Measurements from ENCODE around the gene KCND3.

Gene KCND3

DNA sequence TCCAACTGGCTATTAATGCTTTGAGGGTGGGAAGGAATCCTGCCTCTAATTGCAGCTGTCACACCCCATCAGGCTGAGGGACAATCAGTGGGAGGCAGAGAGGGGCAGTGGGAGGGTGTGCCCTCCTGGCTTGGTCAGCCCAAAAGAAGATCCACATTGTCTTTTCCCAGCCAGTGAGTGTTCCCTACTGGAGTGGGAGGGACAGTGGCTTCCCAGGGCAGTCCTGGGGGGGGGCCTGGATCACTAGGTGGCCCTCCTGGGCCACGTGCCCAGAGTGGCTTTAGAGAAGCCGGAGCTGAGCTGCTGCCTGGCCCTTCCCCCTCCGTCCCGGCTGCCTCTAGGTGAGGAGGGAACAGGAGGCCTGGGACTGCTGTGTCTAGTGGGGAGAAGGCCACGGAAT, 264.3 kb downstream of the KCND3 start:
- no peaks in the 10 kb centered on the region for H3K9me3 ChIP-seq (ENCODE audit: control insufficient read depth, insufficient read depth, low read length)
- TF ChIP-seq EZH2phosphoT487 (IDR thresholded peaks at IDR 0.05; ENCODE audit: borderline replicate concordance, low read length): no peak
- TF ChIP-seq, protein P1, sequence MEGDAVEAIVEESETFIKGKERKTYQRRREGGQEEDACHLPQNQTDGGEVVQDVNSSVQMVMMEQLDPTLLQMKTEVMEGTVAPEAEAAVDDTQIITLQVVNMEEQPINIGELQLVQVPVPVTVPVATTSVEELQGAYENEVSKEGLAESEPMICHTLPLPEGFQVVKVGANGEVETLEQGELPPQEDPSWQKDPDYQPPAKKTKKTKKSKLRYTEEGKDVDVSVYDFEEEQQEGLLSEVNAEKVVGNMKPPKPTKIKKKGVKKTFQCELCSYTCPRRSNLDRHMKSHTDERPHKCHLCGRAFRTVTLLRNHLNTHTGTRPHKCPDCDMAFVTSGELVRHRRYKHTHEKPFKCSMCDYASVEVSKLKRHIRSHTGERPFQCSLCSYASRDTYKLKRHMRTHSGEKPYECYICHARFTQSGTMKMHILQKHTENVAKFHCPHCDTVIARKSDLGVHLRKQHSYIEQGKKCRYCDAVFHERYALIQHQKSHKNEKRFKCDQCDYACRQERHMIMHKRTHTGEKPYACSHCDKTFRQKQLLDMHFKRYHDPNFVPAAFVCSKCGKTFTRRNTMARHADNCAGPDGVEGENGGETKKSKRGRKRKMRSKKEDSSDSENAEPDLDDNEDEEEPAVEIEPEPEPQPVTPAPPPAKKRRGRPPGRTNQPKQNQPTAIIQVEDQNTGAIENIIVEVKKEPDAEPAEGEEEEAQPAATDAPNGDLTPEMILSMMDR (IDR thresholded peaks at IDR 0.05; ENCODE audit: low read depth, low read length, poor library complexity, severe bottlenecking): no peak
- no peak overlapping the region for H3K27ac ChIP-seq (ENCODE audit: low read depth, low read length)
- H3K36me3 ChIP-seq (ENCODE audit: control insufficient read depth, low read length): no peaks in the 10 kb centered on the region
- H3K9me2 ChIP-seq (replicated peaks; ENCODE audit: control insufficient read depth, low read length): no peaks in the 10 kb centered on the region
- H4K20me1 ChIP-seq (ENCODE audit: control insufficient read depth, insufficient read depth, low read depth, low read length): no peaks in the 10 kb centered on the region
- H3K79me2 ChIP-seq (ENCODE audit: control insufficient read depth, low read length): no peaks in the 10 kb centered on the region
- H3K27me3 ChIP-seq (ENCODE audit: control insufficient read depth, low read length): no peaks in the 10 kb centered on the region
- H3K4me1 ChIP-seq (ENCODE audit: control insufficient read depth, low read length): peaks cover 19% of the 10 kb centered on the region
- no peak overlapping the region for H3K4me3 ChIP-seq (ENCODE audit: low read length)
- 0 out of 2 replicates have a peak, but pooled peaks cover 3% of the 10 kb centered on the region for H3F3A ChIP-seq (ENCODE audit: control insufficient read depth, insufficient read depth)
- no peak overlapping the region for H3K4me2 ChIP-seq (ENCODE audit: low read length)

DNA sequence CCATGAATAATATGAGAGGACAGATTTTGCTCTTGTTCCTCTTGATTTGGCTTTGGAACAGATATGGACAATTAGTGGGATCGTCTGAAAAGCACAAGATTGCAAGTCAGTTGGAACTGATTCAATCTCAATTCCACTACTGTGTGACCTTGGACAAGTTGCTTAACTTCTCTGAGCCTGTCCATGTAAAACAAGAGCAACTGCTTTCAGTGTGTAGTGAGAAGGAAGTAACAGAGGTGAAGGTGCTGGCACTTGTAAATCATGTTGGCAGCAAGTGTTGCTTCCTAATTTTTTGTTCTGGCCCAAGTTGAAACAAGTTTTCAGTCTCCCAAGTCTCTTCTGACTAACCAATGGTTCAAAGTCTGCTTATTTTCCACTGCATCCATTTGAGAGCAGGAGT, 265.6 kb downstream of the KCND3 start:
- no peaks in the 10 kb centered on the region for H3K36me3 ChIP-seq (ENCODE audit: control insufficient read depth, low read length)
- peak overlapping the region; percentile 60 for H3K4me2 ChIP-seq (ENCODE audit: low read length)
- no peaks in the 10 kb centered on the region for H3K79me2 ChIP-seq (ENCODE audit: control insufficient read depth, low read length)
- no peaks in the 10 kb centered on the region for H3K9me2 ChIP-seq (replicated peaks; ENCODE audit: control insufficient read depth, low read length)
- 0 out of 2 replicates have a peak, but pooled peaks cover 3% of the 10 kb centered on the region for H3F3A ChIP-seq (ENCODE audit: control insufficient read depth, insufficient read depth)
- H3K27me3 ChIP-seq (ENCODE audit: control insufficient read depth, low read length): no peaks in the 10 kb centered on the region
- no peaks in the 10 kb centered on the region for H3K9me3 ChIP-seq (ENCODE audit: control insufficient read depth, insufficient read depth, low read length)
- no peak for TF ChIP-seq EZH2phosphoT487 (IDR thresholded peaks at IDR 0.05; ENCODE audit: borderline replicate concordance, low read length)
- TF ChIP-seq, protein P1 (IDR thresholded peaks at IDR 0.05; ENCODE audit: low read depth, low read length, poor library complexity, severe bottlenecking): no peak
- no peak overlapping the region; the same call in 1 of the 2 replicates for H3K27ac ChIP-seq (ENCODE audit: low read depth, low read length)
- peaks cover 19% of the 10 kb centered on the region for H3K4me1 ChIP-seq (ENCODE audit: control insufficient read depth, low read length)
- no peaks in the 10 kb centered on the region for H4K20me1 ChIP-seq (ENCODE audit: control insufficient read depth, insufficient read depth, low read depth, low read length)
- peak overlapping the region; percentile 37 for H3K4me3 ChIP-seq (ENCODE audit: low read length)

DNA sequence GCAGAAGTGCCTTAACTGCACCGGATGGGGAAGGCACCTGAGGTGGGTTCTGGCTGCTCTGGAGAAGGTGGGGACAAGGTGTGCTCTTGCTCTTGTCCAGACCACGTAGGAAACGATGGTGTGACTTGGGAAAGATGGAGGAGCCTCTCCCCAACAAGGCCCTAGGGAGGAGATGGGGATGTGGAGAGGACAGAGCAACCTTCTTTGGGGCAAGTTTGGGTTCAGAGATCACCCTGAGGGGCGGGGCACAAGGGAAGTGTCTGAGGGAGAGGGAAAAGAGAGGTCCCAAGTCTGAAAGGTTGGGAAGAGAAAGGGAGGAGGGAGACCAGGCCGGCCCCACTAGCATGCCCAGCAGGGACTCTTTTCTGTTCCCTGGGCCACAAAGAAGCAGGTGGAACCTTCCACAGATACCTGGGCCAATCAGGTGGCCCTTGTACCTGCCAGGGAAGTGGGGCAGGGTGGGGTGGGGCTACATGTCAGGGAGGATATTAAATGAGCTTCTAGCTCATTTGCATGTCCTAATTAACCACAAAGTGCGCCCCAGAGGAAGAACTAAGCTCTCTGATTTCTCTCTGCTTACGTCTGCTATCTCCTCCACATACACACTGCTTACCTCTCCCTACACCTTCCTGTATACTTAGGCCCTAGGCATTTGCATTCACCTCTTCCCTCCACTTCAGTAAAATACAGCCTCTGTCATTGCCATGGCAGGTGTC, 266.2 kb downstream of the KCND3 start:
- H3F3A ChIP-seq (ENCODE audit: control insufficient read depth, insufficient read depth): peaks cover 9% of the 10 kb centered on the region; the same call in 1 of the 2 replicates
- H3K4me2 ChIP-seq (ENCODE audit: low read length): peak overlapping the region; percentile 60
- no peaks in the 10 kb centered on the region for H3K79me2 ChIP-seq (ENCODE audit: control insufficient read depth, low read length)
- H3K27me3 ChIP-seq (ENCODE audit: control insufficient read depth, low read length): no peaks in the 10 kb centered on the region
- H4K20me1 ChIP-seq (ENCODE audit: control insufficient read depth, insufficient read depth, low read depth, low read length): no peaks in the 10 kb centered on the region
- H3K36me3 ChIP-seq (ENCODE audit: control insufficient read depth, low read length): no peaks in the 10 kb centered on the region
- no peaks in the 10 kb centered on the region for H3K9me2 ChIP-seq (replicated peaks; ENCODE audit: control insufficient read depth, low read length)
- peaks cover 19% of the 10 kb centered on the region for H3K4me1 ChIP-seq (ENCODE audit: control insufficient read depth, low read length)
- H3K4me3 ChIP-seq (ENCODE audit: low read length): peak overlapping the region; percentile 37
- H3K9me3 ChIP-seq (ENCODE audit: control insufficient read depth, insufficient read depth, low read length): no peaks in the 10 kb centered on the region
- no peak overlapping the region; the same call in 1 of the 2 replicates for H3K27ac ChIP-seq (ENCODE audit: low read depth, low read length)
- TF ChIP-seq EZH2phosphoT487 (IDR thresholded peaks at IDR 0.05; ENCODE audit: borderline replicate concordance, low read length): no peak
- TF ChIP-seq, protein P1 (IDR thresholded peaks at IDR 0.05; ENCODE audit: low read depth, low read length, poor library complexity, severe bottlenecking): no peak
